HEK293 (cell line): ENCODE results near the gene TRAF3IP1.
"Not testable (repeated sequence)": the region's sequence is repeated elsewhere in the genome, so short reads cannot be mapped to it uniquely, and the experiment has no call there.

ENCODE experiments used
- CTCF ChIA-PET: fragments of 350-600 bp; formaldehyde crosslinking; extraction: SDS; loops from one replicate; lab custom pipeline; 2021; ENCODE audit warnings: antibody characterized with exemption; lab: Yijun Ruan, JAX
- POLR2A ChIA-PET: fragments of 300-600 bp; formaldehyde crosslinking; extraction: SDS; loops from one replicate; lab custom pipeline; 2020; ENCODE audit warnings: antibody characterized with exemption, inconsistent platforms; lab: Yijun Ruan, JAX
- H3K27ac ChIP-seq: fragments of 200-500 bp; sonication (Bioruptor generic); 2 replicates; pipeline ENCODE4 v1.5.1; 2014; ENCODE audit warnings: low read depth, low read length, control low read depth, inconsistent platforms; ENCODE audit errors: extremely low read depth
- H3K36me3 ChIP-seq, 2 experiments: fragments of 200-500 bp in 1 of 2; sonication (Bioruptor generic) in 1 of 2; 1 replicate in 1 of 2; 2 replicates in 1 of 2; pipeline ENCODE4 v1.5.1; 2014 to 2017; ENCODE audit warnings: inconsistent platforms in 2 of 2, low read length in 2 of 2; ENCODE audit not compliant: control insufficient read depth in 2 of 2, insufficient read depth in 1 of 2
- H3K4me1 ChIP-seq: fragments of 200-500 bp; sonication (Bioruptor generic); 2 replicates; pipeline ENCODE4 v1.5.1; 2014; ENCODE audit warnings: mild to moderate bottlenecking, low read length, inconsistent platforms; ENCODE audit not compliant: control insufficient read depth, insufficient read depth
- H3K4me3 ChIP-seq: 2 replicates; pipeline ENCODE4 v1.5.1; 2011; ENCODE audit warnings: low read depth, mild to moderate bottlenecking, control low read depth, low read length, moderate library complexity
- H3K9me3 ChIP-seq: fragments of 200-500 bp; sonication (Bioruptor generic); 2 replicates; pipeline ENCODE4 v1.5.1; 2014; ENCODE audit warnings: low read depth, low read length, inconsistent platforms; ENCODE audit not compliant: control insufficient read depth, insufficient read depth
- CTCF ChIP-seq: fragments of 450-650 bp; formaldehyde crosslinking; IDR thresholded peaks from 2 replicates; pipeline ENCODE4 v1.5.1; 2016; ENCODE audit warnings: missing biosample characterization, missing genetic modification characterization
- GLIS1 ChIP-seq: fragments of 450-650 bp; formaldehyde crosslinking; IDR thresholded peaks from 2 replicates; pipeline ENCODE4 v1.5.1; 2016; ENCODE audit warnings: missing biosample characterization, missing genetic modification characterization
- KLF1 ChIP-seq: fragments of 450-650 bp; formaldehyde crosslinking; IDR thresholded peaks from 2 replicates; pipeline ENCODE4 v1.5.1; 2016; ENCODE audit warnings: missing biosample characterization, missing genetic modification characterization
- KLF10 ChIP-seq: fragments of 450-650 bp; IDR thresholded peaks from 2 replicates; pipeline ENCODE4 v1.5.1; 2018; ENCODE audit warnings: missing biosample characterization, mild to moderate bottlenecking, missing genetic modification characterization
- MEIS1 ChIP-seq: sonication (generic); formaldehyde crosslinking; IDR thresholded peaks from 2 replicates; pipeline ENCODE4 v1.8.1; 2022; ENCODE audit warnings: missing genetic modification reagents, mild to moderate bottlenecking, borderline replicate concordance
- OSR2 ChIP-seq: fragments of 450-650 bp; formaldehyde crosslinking; IDR thresholded peaks from 2 replicates; pipeline ENCODE4 v1.5.1; 2016; ENCODE audit warnings: missing biosample characterization, missing genetic modification characterization
- PATZ1 ChIP-seq: fragments of 450-650 bp; formaldehyde crosslinking; IDR thresholded peaks from 2 replicates; pipeline ENCODE4 v1.5.1; 2016; ENCODE audit warnings: missing biosample characterization, missing genetic modification characterization
- SALL2 ChIP-seq: fragments of 450-650 bp; formaldehyde crosslinking; IDR thresholded peaks from 2 replicates; pipeline ENCODE4 v1.5.0; 2017; ENCODE audit warnings: missing biosample characterization, mild to moderate bottlenecking, missing genetic modification characterization, borderline replicate concordance
- ZBTB1 ChIP-seq: fragments of 450-650 bp; formaldehyde crosslinking; IDR thresholded peaks from 2 replicates; pipeline ENCODE4 v1.5.1; 2016; ENCODE audit warnings: missing biosample characterization, missing genetic modification characterization
- ZBTB26 ChIP-seq: fragments of 450-650 bp; formaldehyde crosslinking; optimal IDR thresholded peaks from 2 replicates; pipeline ENCODE3; 2016; ENCODE audit warnings: missing biosample characterization, mild to moderate bottlenecking, missing genetic modification characterization
- ZNF169 ChIP-seq: fragments of 450-650 bp; formaldehyde crosslinking; IDR thresholded peaks from 2 replicates; pipeline ENCODE4 v1.5.1; 2016; ENCODE audit warnings: missing biosample characterization, missing genetic modification characterization
- ZNF175 ChIP-seq: fragments of 450-650 bp; formaldehyde crosslinking; IDR thresholded peaks from 2 replicates; pipeline ENCODE4 v1.5.1; 2016; ENCODE audit warnings: missing biosample characterization, missing genetic modification characterization
- ZNF202 ChIP-seq: fragments of 450-650 bp; formaldehyde crosslinking; IDR thresholded peaks from 2 replicates; pipeline ENCODE4 v1.5.1; 2016; ENCODE audit warnings: missing biosample characterization, missing genetic modification characterization, borderline replicate concordance
- ZNF23 ChIP-seq: fragments of 450-650 bp; formaldehyde crosslinking; IDR thresholded peaks from 2 replicates; pipeline ENCODE4 v1.5.1; 2016; ENCODE audit warnings: missing biosample characterization, missing genetic modification characterization, borderline replicate concordance
- ZNF354C ChIP-seq: fragments of 450-650 bp; formaldehyde crosslinking; IDR thresholded peaks from 2 replicates; pipeline ENCODE4 v1.5.1; 2016; ENCODE audit warnings: missing biosample characterization, missing genetic modification characterization, low read depth, borderline replicate concordance
- ZNF501 ChIP-seq: fragments of 450-650 bp; formaldehyde crosslinking; IDR thresholded peaks from 2 replicates; pipeline ENCODE4 v1.5.1; 2016; ENCODE audit warnings: missing biosample characterization, missing genetic modification characterization
- ZNF513 ChIP-seq: fragments of 450-650 bp; IDR thresholded peaks from 2 replicates; pipeline ENCODE4 v1.5.1; 2018; ENCODE audit warnings: missing biosample characterization, missing genetic modification characterization
- ZNF624 ChIP-seq: fragments of 450-650 bp; formaldehyde crosslinking; IDR thresholded peaks from 2 replicates; pipeline ENCODE4 v1.5.1; 2017; ENCODE audit warnings: missing biosample characterization, missing genetic modification characterization
- ZNF701 ChIP-seq: fragments of 450-650 bp; formaldehyde crosslinking; IDR thresholded peaks from 2 replicates; pipeline ENCODE4 v1.5.1; 2016; ENCODE audit warnings: missing biosample characterization, missing genetic modification characterization

The TRAF3IP1 gene

GRCh38 chr2:238273433-238273832 is 46.9 kb upstream of the TRAF3IP1 start:
- CTCF ChIA-PET = interaction anchor here (0.6 to 7.3 kb wide), 2 partner anchors 10 to 17 kb away, joined by 3 to 54 read pairs; no protein-coding TSS in a partner anchor
- H3K27ac ChIP-seq, H3K4me3 ChIP-seq, H3K4me1 ChIP-seq, POLR2A ChIA-PET, H3K9me3 ChIP-seq: not testable (repeated sequence)
- TF ChIP-seq OSR2 (0 out of 2 replicates have a peak, but pooled peaks have one; percentile 15), GLIS1 (tag by site-specific recombination) (peak; percentile 54), KLF1 (peak; percentile 44; the same call in 1 of the 2 replicates)
- H3K36me3 ChIP-seq = peaks cover 0 to 27% of the 10 kb centered on the region in 2 experiments; a peak in 1 of 3 replicates

GRCh38 chr2:238274152-238274865 is 46.0 kb upstream of the TRAF3IP1 start:
- Histone ChIP-seq H3K9me3 (no peaks in the 10 kb centered on the region), H3K36me3 (peaks cover 0 to 27% of the 10 kb centered on the region in 2 experiments; a peak in 1 of 3 replicates), H3K4me3 (no peak overlapping the region), H3K27ac (no peak overlapping the region), H3K4me1 (no peaks in the 10 kb centered on the region)
- no peak for TF ChIP-seq ZNF23
- TF ChIP-seq ZNF501 (tag by site-specific recombination) = no peak
- TF ChIP-seq ZNF354C (tag by site-specific recombination) = no peak
- TF ChIP-seq ZNF169 (tag by site-specific recombination) = no peak
- TF ChIP-seq ZBTB1 (tag by site-specific recombination) = no peak
- TF ChIP-seq ZNF175 = no peak
- no peak for TF ChIP-seq ZNF701 (tag by site-specific recombination)
- no peak for TF ChIP-seq ZNF202 (tag by site-specific recombination)
- no peak for TF ChIP-seq KLF10 (tag by site-specific recombination)
- no peak for TF ChIP-seq GLIS1 (tag by site-specific recombination)
- ChIA-PET POLR2A (no interaction called here), CTCF (interaction anchor here (7.3 kb wide), 1 partner anchor 11 kb away, joined by 54 read pairs; no protein-coding TSS in a partner anchor)

- Histone ChIP-seq H3K4me1 (no peaks in the 10 kb centered on the region), H3K36me3 (peaks cover 0 to 17% of the 10 kb centered on the region in 2 experiments; a peak in 1 of 3 replicates), H3K4me3 (no peak overlapping the region), H3K27ac (no peak overlapping the region), H3K9me3 (no peaks in the 10 kb centered on the region)
- POLR2A ChIA-PET = no interaction called here
- no peak for TF ChIP-seq PATZ1 (tag by site-specific recombination)
- no peak for TF ChIP-seq ZNF624 (tag by site-specific recombination)
- TF ChIP-seq ZNF513 (tag by site-specific recombination) = no peak
- TF ChIP-seq SALL2 = no peak
- no peak for TF ChIP-seq ZBTB26
- TF ChIP-seq CTCF (tag by site-specific recombination) = peak; percentile 18; the same call in 1 of the 2 replicates
- TF ChIP-seq MEIS1 (CRISPR knock-in tag) = no peak
- CTCF ChIA-PET = interaction anchor here (0.8 to 7.3 kb wide), 5 partner anchors 10 to 399 kb away, joined by 3 to 54 read pairs (median 5); partner anchors contain the start of gene PER2
Measured at GRCh38 chr2:238277695-238278094, 42.6 kb upstream of the TRAF3IP1 start.
